ENCODE results near the gene AATK.

AATK gene

GRCh38 chr17:81166033-81166492 lies at the start of gene AATK:
TSS of gene AATK (minus strand) at chr17:81166221. CDS start at chr17:81165992, 229 bp downstream.
- no peak for DNase-seq

DNA sequence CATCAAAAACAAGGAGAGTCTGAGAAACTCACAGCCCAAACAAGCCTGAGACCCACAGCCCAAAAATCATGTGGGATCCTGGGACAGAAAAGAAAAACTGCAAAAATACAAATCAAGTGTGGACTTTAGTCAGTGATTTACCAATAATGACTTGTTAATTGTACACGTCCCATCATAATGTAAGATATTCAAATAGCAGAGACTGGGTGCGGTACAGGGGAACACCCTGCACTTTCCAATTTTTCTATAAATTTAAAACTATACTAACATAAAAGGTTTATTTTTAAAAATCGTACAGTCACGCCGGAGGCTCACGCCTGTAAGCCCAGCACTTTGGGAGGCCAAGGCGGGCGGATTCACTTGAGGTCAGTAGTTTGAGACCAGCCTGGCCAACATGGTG lies 48.0 kb upstream of the AATK start:
- DNase-seq: no peak

DNA sequence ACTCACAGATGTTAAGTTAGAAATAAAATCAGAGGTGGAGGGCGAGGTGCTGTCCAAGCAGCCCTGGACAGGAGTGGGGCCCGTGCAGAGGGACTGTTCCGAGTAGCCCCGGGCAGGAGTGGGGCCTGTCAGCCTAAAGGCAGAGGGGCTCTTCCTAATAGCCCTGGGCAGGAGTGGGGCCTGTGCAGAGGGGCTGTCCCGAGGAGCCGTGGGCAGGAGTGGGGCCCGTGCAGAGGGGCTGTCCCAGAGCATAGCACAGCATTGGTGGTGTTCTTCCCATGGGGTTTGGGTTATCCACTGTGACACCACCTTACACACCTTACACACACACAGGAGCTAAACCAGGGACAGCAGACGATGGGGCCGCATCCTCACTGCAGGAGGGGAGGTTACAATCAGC lies 46.3 kb upstream of the AATK start:
- no peak for DNase-seq

DNA sequence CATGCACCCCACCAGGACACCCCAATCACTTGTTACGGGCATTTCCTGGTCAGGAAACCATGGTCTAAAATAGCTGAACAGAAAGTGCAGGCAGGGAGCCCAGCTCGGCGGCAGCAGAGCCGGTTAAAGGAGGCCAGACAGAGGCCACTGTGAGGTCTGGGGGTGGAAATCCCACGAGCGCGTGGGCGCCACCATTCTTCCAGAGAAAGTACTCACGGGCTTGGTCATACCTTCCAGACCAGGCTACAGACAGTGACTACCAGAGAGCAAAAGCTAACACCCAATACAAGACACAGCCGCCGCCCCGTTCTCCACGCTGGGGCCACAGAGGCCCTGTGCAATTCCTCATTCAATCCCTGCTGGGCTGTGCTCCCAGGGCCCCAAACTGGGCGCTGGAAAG lies 44.8 kb upstream of the AATK start:
- no peak for DNase-seq

- DNase-seq: no peak
These were observed 44.4 kb upstream of the AATK start for GRCh38 chr17:81210466-81210865.

DNA sequence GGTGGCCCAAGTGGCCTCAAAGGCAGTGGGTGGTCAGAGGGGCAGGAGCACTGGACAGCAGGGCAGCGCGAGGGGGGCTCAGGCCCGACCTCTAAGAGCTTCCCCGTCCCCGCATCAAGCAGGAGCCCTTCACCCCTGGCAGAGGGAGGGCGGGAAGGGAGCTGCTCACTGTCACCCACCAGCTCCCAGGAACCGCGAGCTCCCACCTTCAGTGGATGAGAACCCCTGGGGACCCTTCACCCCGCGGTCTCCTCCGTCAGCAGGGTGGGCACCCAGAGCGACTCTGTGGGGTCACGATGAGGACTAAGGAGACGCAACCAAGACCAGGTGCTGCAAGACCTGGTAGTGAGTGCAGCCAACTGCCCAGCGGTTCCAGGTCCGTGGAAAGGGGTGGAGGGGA lies 43.1 kb upstream of the AATK start:
- DNase-seq: no peak

GRCh38 chr17:81208651-81209050 lies 42.6 kb upstream of the AATK start:
- no peak for DNase-seq

DNA sequence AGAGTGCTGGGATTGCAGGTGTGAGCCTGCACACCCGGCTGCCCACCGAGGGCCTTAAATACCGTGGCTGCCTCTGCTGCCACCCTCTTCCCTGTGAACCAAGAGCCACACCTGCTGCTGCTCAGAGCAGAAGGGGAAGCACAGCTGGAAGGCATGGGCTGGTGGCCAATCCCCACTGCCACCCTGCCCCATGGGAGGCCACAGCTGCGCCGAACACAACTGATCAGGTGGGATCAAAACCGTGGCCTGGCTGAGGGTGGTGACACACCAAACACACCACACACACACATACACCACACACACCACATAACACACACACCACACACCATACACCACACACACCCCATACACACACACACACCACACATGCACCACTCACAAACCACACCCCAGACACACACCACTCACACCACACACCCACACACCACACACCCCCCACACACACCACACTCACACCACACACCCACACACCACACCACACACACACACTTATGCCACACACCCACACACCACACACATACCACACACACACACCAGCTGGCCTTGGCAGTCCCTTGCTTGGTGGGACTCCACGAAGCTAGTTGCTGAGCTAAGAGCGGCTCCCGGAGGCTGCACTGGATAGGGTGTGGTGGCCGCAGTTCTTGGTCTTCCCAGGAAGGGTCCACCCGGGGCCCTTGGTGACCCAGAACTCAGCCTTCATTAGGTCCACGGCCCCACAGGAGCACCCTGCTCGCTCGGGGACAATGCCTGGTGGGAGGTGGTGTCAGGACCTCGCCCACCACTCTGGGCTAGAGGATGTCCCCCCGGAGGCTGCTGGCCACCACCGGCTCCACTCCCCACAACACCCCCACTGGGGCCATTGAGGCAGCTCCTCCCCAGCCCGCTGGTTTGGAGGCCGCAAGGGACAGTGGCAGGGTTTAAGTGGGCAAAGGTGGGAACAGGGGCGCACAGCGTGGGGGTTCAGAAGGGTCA lies 41.9 kb upstream of the AATK start:
- DNase-seq: no peak

DNA sequence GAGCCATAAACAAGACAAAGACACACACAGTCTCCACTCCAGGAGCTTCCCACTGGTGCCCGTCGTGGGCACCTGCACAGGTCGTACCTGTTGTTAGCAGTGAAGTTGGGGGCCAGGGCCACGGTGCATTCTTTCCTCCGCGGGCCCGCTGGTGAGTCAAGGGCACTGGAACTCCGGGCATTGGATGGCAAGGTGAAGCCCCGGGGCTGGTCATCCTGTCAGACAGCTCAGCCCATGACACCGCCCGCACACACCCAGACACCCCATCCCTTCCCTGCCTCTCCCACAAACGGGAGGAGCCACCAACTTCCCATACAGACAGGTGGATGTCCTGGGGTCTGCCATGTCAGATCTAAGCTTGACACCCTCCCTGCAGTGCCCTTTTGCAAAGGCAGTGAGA lies 40.6 kb upstream of the AATK start:
- no peak for DNase-seq

DNA sequence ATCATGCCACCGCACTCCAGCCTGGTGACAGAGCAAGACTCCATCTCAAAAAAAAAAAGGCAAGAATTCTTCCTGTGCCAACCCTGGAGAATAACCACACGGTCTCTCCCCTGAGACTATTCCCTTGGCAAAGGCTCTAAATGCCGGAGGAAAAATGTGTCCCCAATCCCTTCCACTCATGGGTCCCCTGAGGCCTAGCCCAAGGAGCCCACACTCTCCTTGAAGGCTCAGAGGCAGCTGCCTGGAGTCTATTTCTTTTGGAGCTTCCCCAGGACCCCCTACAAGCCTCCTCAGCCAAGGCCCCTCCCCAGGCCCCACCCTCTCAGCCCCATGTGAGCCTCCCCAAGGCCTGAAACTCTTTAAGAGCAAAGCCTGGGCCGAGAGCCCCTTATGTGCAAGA lies 40.1 kb upstream of the AATK start:
- DNase-seq: no peak

DNA sequence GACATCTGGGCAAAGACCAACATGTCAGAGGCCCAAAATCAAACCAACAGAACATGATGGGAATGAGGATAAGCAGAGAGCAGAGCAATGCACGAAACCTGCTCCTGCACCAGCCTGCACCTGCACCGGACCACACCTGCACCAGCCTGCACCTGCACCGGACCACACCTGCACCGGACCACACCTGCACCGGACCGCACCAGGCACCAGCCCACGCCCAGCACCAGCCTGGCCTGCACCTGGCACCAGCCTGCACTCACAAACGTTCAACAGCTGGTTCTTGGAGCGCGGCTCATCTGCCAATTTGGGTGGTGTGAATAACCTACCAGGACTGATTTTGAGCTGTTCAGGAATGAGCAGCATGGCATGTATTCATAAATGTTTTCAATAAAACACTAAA lies 38.6 kb upstream of the AATK start:
- DNase-seq: no peak

DNA sequence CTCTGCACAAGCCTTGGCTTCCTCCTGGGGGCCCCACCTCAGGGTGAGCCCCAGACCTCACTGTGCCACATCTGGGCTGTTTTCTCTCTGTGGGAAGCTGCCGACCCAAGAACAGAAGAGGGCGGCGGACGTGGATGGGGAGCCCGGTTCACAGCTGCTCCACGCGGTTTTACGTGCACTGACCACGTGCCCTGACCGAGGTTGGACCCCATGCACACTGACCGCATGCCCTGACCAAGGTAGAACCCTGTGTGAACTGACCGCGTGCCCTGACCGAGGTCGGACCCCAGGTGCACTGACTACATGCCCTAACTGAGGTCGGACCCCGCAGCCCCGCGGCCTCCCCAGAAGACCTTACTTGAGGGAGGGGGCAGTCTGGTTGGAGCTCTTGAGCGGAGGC lies 37.1 kb upstream of the AATK start:
- DNase-seq: no peak

GRCh38 chr17:81202318-81202717 lies 36.3 kb upstream of the AATK start:
- no peak for DNase-seq

DNA sequence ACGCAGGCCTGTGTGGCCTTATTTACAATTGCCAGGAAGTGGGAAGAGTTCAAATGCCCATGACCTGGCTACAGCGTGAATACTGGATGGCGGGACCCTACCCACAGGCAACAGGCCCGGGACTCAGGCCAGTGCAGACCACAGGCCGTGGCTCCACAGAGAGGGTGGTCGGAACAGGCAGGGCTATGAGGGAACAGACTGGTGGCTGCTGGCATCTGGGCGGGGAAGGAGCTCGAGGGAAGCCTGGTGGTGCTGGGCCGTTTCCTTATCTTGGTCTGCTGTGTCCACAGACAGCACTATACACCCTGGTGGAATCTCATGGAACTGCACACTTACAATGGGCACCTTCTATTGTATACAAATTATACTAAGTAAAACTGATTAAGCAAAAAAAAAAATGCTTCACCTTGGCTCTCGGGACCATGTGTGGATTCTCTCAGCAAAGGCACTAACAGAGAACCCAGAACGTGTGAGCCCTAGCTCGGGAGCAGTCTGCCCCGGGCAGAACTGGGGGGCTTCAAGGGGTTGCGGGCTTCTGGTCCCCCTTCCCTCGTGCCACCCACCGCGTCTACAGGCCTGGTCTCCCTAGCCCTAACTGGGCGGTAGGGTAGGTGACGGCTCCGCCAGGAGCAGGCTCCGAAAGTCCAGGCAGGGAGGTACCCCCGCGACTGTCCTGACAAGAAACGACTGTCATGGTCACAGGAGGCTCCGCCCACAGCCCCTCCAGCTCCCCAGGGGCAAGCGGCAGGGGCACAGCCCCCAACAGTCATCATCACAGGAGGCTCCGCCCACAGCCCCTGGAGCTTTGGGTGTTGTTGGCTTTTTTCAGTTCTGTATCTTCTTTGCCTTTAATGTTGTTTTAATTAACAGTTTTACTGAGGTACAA lies 34.9 kb upstream of the AATK start:
- DNase-seq: peak; percentile 72 to 94

DNA sequence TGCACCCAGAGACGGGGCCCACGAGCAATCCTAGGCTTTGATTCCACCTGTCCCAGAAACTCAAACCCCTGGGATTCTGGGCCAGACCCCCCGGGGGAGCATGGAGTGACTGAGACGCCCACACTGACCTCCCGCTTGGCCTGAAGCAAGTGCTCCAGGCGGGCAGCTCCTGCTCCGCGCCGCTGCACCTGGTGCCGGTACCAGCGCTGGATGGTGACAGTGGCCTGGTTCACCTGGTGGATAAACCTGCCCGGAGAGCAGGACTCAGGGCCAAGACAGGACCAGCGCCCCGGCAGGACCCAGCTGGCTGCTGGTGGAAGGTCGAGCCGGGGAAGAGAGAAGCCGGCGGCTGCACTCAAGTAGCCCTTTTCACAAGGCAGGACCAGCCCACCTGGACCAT lies 34.2 kb upstream of the AATK start:
- no peak for DNase-seq

GRCh38 chr17:81199482-81199830 lies 33.4 kb upstream of the AATK start:
- DNase-seq: no peak

- no peak for DNase-seq
These were observed 32.9 kb upstream of the AATK start for GRCh38 chr17:81198826-81199481.

GRCh38 chr17:81197831-81198490 lies 31.9 kb upstream of the AATK start:
- no peak for DNase-seq

DNA sequence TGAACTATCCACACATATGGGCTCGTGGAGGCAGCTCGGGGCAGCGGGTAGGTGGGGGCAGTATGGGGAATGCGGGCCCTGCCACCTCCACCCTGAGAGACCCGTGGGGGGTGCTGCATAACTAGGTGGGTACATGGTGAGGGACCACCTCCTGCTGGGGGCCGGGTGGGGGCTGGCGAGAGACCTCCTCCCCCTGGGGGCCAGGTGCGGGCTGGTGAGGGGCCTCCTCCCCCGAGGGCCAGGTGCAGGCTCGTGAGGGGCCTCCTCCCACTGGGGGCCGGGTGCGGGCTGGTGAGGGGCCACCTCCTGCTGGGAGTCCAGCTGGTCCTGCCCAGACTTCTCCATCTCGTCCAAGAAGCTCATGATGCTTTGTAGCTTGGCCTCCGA lies 31.4 kb upstream of the AATK start:
- no peak for DNase-seq

DNA sequence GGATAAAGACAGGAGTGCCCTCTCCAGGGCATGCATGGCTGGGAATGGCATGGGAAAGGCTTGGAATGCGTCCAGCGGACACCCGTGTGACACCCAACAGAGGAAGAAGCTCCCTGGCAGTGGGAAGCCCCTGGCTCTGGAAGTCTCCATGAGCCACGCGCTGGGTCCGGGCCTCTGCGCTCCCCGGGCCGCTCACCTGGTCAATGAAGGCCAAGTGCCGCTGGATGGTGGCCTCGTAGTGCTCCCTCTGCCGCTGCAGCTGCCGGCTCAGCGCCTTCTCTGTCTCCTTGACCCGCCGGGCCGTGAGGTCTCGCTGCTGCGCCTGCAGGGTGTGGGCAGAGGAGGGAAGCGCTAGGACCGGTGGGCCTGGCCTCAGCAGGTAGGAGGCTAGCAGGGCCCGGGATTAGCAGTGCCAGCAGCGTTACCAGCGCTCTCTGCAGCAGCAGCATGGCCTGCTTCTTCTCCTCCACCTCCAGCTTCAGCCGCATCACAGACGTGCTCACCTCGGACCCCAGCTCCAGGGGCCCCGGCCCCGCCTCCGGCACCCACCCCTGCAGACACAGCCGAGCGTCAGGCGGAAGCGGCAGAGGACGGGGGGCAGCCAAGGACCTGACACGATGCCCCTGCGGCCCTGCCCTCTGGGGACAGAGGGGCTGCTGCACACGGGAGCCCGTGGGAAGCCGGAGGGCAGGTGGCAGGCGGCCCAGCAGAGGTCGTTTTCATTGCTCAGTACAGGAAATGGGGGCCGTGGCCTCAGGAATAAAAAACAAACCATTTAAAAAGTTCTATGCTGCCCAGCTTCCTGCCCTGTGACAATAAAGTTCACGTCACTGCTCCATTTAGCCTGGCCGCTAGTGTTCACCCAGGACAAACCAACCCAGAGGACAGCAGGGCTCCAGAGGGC lies 30.7 kb upstream of the AATK start:
- no peak for DNase-seq

- no peak for DNase-seq
These were observed 30.0 kb upstream of the AATK start for GRCh38 chr17:81195941-81196495.
